Measurements from ENCODE around the gene SCNN1B. TPM values are rescaled to one million over a fixed set of nuclear protein-coding genes. Genes with fewer than 3 reads are reported as not detected.

SCNN1B gene
- total RNA-seq, 1 experiment from 2014 or later = 2.5 TPM

DNA sequence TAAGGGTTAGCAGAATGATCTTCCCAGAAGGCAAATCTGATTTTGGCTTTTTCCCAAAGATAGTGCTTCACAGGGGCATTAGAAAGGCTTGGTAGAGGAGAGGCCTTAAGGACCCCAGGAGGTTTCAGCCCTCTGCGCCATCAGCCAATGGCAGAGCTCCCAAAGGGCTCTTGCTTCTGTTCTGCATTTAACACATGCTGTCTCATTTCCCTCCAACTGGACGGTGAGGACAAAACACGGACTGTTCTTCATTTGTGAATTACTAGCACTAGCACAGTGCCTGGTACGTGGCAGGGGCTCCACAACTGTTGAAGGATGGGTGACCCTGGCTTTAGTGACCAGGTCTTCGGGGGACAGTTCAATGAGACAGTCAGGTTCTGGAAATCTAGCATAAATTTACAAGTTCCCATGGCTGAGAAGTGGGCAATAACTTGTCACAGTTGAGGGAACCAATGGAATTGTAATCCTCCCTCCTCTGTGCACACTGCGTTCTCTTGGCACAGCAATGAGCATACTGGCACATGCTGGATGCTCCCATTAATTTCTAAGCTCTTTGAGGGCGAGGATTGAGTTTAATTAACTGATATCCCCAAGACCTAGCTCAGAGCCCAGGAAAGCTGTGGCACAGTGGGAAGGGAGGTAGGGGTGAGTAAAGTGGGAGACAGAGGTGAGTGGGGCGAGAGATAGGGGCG is 105.5 kb downstream of the SCNN1B start:
- intact Hi-C loops (cut with micrococcal nuclease; ENCODE audit: unreplicated experiment) = no loop called here
- no TSS peak for BruUV-seq (replicated peaks)
- TF ChIP-seq EZH2 (IDR thresholded peaks at IDR 0.05; ENCODE audit: borderline replicate concordance, low read depth, low read length, poor library complexity, severe bottlenecking) = no peak
- TF ChIP-seq, protein P1, sequence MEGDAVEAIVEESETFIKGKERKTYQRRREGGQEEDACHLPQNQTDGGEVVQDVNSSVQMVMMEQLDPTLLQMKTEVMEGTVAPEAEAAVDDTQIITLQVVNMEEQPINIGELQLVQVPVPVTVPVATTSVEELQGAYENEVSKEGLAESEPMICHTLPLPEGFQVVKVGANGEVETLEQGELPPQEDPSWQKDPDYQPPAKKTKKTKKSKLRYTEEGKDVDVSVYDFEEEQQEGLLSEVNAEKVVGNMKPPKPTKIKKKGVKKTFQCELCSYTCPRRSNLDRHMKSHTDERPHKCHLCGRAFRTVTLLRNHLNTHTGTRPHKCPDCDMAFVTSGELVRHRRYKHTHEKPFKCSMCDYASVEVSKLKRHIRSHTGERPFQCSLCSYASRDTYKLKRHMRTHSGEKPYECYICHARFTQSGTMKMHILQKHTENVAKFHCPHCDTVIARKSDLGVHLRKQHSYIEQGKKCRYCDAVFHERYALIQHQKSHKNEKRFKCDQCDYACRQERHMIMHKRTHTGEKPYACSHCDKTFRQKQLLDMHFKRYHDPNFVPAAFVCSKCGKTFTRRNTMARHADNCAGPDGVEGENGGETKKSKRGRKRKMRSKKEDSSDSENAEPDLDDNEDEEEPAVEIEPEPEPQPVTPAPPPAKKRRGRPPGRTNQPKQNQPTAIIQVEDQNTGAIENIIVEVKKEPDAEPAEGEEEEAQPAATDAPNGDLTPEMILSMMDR (conservative IDR thresholded peaks at IDR 0.05; ENCODE audit: low read depth, low read length) = no peak
- DNase-seq (ENCODE audit: low spot score) = peak; percentile 24
- Histone ChIP-seq H3K36me3 (ENCODE audit: insufficient read depth, low read length, poor library complexity, severe bottlenecking) (peaks cover 48% of the 10 kb centered on the region), H3K9me3 (ENCODE audit: low read depth, low read length, poor library complexity, severe bottlenecking) (no peaks in the 10 kb centered on the region), H3K27ac (ENCODE audit: low read depth, low read length, poor library complexity, severe bottlenecking) (no peak overlapping the region), H3K4me3 (ENCODE audit: low read depth, low read length, poor library complexity, severe bottlenecking) (no peak overlapping the region), H3K27me3 (replicated peaks; ENCODE audit: insufficient read depth, low read depth, low read length, poor library complexity) (no peaks in the 10 kb centered on the region), H3K4me1 (ENCODE audit: insufficient read depth, low read length, poor library complexity, severe bottlenecking) (no peaks in the 10 kb centered on the region)
- POLR2A ChIA-PET (ENCODE audit: low non-redundant PET) = no interaction called here
- CTCF ChIA-PET = no interaction called here

DNA sequence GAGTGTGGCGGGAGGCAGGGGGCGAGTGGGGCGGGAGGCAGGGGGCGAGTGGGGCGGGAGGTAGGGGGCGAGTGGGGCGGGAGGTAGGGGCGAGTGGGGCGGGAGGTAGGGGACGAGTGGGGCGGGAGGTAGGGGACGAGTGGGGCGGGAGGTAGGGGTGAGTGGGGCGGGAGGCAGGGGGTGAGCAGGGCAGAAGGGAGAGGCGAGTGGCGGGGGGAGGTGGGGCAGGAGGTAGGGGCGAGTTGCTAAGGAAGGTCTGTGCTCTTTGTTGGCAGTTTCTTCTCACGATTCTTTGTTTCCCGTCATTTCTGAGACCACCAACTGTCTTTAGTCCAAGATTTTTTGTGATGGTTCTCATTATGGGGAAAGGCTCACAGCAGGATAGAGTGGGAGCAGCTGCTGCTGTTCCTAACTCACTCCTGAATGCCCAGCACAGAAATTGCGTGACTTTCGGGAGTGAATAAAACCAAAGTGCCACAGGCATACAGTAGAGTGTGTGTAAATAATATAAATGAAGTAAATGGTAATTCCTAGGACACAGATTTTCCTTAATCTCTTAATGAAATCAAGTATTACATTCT is 106.2 kb downstream of the SCNN1B start:
- TF ChIP-seq, protein P1 (conservative IDR thresholded peaks at IDR 0.05; ENCODE audit: low read depth, low read length) = no peak
- no peak for TF ChIP-seq EZH2 (IDR thresholded peaks at IDR 0.05; ENCODE audit: borderline replicate concordance, low read depth, low read length, poor library complexity, severe bottlenecking)
- intact Hi-C loops (cut with micrococcal nuclease; ENCODE audit: unreplicated experiment) = no loop called here
- H3K27ac ChIP-seq (ENCODE audit: low read depth, low read length, poor library complexity, severe bottlenecking) = no peak overlapping the region
- no peaks in the 10 kb centered on the region for H3K9me3 ChIP-seq (ENCODE audit: low read depth, low read length, poor library complexity, severe bottlenecking)
- no peak overlapping the region for H3K4me3 ChIP-seq (ENCODE audit: low read depth, low read length, poor library complexity, severe bottlenecking)
- DNase-seq (ENCODE audit: low spot score) = peak; percentile 24
- H3K36me3 ChIP-seq (ENCODE audit: insufficient read depth, low read length, poor library complexity, severe bottlenecking) = peaks cover 47% of the 10 kb centered on the region
- POLR2A ChIA-PET (ENCODE audit: low non-redundant PET) = no interaction called here
- CTCF ChIA-PET = no interaction called here
- BruUV-seq (replicated peaks) = no TSS peak
- H3K27me3 ChIP-seq (replicated peaks; ENCODE audit: insufficient read depth, low read depth, low read length, poor library complexity) = no peaks in the 10 kb centered on the region
- H3K4me1 ChIP-seq (ENCODE audit: insufficient read depth, low read length, poor library complexity, severe bottlenecking) = no peaks in the 10 kb centered on the region

DNA sequence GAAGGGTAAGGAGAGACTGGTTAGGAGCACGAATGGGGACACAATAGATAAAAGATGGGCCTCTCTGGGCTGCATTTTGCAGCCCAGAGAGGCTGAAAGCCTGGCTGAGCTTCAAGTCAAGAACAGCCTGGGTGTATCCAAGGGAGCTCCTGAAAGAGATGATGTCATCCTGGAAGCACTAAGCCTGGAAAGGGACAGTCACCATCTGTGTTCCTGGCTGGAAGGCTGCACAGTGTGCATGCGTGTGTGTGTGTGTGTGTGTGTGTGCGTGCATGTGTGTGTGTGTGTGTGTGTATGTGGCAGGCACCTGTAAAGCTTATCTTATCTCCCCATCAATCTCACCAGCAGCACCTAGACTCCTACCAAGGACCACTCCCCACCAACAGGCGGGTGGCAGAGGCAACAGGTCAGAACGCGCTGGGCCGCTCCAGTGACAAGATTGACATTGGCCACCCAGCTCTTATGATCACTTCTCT is 106.8 kb downstream of the SCNN1B start:
- peaks cover 48% of the 10 kb centered on the region for H3K36me3 ChIP-seq (ENCODE audit: insufficient read depth, low read length, poor library complexity, severe bottlenecking)
- DNase-seq (ENCODE audit: low spot score) = peak; percentile 38

More for the DNA sequence above, 106.8 kb downstream of the SCNN1B start:
- BruUV-seq (replicated peaks) = no TSS peak
- no peak for TF ChIP-seq EZH2 (IDR thresholded peaks at IDR 0.05; ENCODE audit: borderline replicate concordance, low read depth, low read length, poor library complexity, severe bottlenecking)
- TF ChIP-seq, protein P1 (conservative IDR thresholded peaks at IDR 0.05; ENCODE audit: low read depth, low read length) = no peak
- Histone ChIP-seq H3K27me3 (replicated peaks; ENCODE audit: insufficient read depth, low read depth, low read length, poor library complexity) (no peaks in the 10 kb centered on the region), H3K4me3 (ENCODE audit: low read depth, low read length, poor library complexity, severe bottlenecking) (no peak overlapping the region), H3K4me1 (ENCODE audit: insufficient read depth, low read length, poor library complexity, severe bottlenecking) (no peaks in the 10 kb centered on the region), H3K27ac (ENCODE audit: low read depth, low read length, poor library complexity, severe bottlenecking) (peak overlapping the region; percentile 52), H3K9me3 (ENCODE audit: low read depth, low read length, poor library complexity, severe bottlenecking) (no peaks in the 10 kb centered on the region)
- ChIA-PET POLR2A (ENCODE audit: low non-redundant PET) (no interaction called here), CTCF (interaction anchor here (1.0 kb wide), 1 partner anchor 25 kb away, joined by 4 read pairs; no protein-coding TSS in a partner anchor)
- intact Hi-C loops (cut with micrococcal nuclease; ENCODE audit: unreplicated experiment) = no loop called here
